ENCODE data around the gene RBFOX2.

RBFOX2 gene

GRCh38 chr22:35896111-35896705 is 132.4 kb downstream of the RBFOX2 start:
- no peak for DNase-seq (ENCODE audit: low spot score)

DNA sequence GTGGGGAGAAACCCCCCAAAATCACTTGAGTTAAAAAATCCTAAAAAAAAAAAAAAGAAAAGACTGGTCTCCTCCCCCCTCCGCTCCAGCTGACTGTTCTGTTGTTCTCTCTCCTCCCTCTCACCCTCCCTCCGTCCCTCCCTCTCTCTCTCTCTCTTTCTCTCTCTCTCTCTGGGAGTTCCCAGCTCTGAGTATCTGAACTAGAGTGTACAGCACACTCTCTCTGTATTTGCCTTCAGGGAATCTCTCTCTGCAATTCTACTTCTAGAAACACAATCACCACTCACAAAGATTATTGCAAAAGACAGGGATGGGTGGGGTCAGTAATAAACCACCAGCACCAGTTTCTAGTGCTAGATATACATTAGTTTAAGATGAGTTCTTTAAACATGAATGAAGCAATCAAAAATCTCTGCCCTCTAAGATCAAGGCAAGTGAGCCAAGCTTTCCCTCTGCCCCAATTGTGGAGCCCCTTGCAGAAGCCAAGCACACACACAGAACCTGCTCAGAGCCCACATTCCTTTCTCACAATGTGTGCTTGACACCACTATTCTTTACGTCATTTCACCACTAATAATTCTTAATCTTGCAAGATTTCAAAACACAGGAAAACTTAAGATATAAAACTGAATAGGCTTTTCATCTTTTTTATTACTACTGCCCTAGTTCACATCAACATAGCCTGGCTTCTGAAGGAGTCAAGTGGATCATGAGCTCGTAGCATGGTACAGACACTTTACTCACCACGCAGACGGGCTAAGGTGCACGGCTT is 133.5 kb downstream of the RBFOX2 start:
- peak; percentile 79 for DNase-seq (ENCODE audit: low spot score)

- no peak for DNase-seq (ENCODE audit: low spot score)
These were observed 134.2 kb downstream of the RBFOX2 start for GRCh38 chr22:35894464-35894878.

- DNase-seq (ENCODE audit: low spot score): no peak
These were observed 134.9 kb downstream of the RBFOX2 start for GRCh38 chr22:35893698-35894097.

DNA sequence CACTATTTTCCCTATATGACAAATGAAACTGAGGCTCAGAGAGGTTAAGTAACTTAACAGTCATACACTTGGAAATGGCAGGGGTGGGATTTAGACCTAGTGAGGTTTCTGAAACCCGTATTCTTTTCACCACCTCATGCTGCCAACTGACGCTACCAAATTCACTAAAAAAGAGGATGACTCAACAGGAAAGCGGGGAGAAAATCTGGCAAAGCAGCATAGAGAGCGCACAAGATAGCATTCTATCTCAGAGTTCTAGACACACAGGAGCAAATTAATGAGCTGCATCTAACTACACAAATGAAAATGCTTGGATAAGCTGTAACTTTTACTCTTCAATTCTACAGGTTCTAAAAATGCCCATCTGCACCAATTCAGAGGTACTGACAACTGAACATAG is 136.4 kb downstream of the RBFOX2 start:
- no peak for DNase-seq (ENCODE audit: low spot score)

GRCh38 chr22:35891442-35891841 is 137.2 kb downstream of the RBFOX2 start:
- no peak for DNase-seq (ENCODE audit: low spot score)

DNA sequence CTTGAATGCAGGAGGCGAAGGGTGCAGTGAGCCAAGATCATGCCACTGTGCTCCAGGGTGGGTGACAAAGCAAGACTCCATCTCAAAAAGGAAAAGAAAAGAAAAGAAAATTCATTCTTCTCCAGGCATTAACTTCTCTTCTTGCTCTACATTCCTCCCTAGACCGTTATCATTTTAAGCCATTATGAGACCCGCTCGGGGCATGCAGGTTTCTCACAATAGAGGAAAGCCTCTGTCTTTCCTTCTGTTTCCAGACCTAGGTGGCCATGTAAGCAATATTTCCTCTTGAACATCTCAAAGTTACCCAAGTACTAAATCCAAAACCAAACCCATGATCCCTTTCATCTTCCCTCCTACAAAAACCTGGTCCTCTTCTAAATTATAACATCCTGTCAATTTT is 139.6 kb downstream of the RBFOX2 start:
- DNase-seq (ENCODE audit: low spot score): no peak

DNA sequence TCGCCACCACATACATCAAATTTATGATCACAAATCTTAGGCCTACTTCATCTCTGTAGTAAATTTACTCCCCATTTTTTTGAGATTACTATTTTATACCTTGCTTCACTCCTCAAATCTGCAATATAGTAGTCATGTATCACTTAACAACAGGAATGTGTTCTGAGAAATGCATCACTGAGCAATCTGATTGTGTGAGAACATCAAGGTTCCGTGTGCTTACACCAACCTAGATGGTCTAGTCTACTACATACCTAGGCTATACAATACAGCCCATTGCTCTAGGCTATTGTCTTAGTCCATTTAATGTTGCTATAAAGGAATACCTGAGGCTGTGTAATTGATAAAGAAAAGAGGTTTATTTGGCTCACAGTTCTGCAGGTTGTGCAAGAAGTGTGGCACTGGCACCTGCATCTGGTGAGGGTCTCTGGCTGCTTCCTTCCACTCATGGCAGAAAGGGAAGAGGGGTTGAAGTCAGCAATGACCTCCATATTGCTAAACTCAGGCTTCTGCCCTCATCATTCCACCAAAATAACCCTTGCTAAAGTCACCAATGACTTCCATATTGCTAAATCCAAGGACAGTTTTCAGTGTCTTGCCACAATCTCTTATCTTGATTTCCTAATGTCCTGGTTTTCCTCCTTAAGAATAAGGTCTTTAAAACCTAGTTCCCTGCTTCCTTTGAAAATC is 140.3 kb downstream of the RBFOX2 start:
- DNase-seq (ENCODE audit: low spot score): no peak

GRCh38 chr22:35887296-35887875 is 141.2 kb downstream of the RBFOX2 start:
- DNase-seq (ENCODE audit: low spot score): no peak

DNA sequence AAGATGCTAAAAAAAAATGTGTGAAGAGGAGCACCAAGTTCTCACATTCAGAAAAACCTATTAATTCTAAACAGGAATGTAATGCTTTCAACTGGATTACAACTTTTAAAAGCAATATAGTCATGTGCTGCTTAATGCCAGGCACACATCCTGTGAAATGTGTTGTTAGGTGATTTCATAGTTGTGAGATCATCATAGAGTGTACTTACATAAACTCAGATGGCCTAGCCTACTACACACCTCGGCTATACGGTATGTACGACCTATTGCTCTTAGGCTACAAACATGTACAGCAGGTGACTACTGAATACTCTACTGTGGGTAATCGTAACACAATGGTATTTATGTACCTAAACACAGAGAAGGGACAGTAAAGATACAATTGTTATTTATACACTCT is 142.3 kb downstream of the RBFOX2 start:
- DNase-seq (ENCODE audit: low spot score): no peak

DNA sequence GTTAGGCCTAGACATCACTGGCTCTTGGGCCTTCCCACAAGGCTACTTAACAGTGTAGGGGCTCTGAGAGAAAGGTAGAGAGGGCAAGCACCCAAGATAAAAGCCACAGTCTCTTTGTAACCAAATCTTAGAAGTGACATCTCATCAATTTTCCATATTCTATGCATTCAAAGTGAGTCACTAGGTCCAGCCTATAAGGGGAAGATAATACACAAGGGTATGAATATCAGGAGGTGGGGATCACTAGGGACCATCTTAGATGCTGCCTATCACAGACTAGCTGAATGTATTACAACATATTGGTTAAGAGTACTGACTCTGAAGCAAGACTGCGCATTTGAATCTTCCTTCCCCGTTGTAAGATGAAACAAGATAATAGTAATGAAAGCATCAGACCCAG is 144.1 kb downstream of the RBFOX2 start:
- no peak for DNase-seq (ENCODE audit: low spot score)

- peak; percentile 15 for DNase-seq (ENCODE audit: low spot score)
These were observed 145.5 kb downstream of the RBFOX2 start for GRCh38 chr22:35883031-35883620.

DNA sequence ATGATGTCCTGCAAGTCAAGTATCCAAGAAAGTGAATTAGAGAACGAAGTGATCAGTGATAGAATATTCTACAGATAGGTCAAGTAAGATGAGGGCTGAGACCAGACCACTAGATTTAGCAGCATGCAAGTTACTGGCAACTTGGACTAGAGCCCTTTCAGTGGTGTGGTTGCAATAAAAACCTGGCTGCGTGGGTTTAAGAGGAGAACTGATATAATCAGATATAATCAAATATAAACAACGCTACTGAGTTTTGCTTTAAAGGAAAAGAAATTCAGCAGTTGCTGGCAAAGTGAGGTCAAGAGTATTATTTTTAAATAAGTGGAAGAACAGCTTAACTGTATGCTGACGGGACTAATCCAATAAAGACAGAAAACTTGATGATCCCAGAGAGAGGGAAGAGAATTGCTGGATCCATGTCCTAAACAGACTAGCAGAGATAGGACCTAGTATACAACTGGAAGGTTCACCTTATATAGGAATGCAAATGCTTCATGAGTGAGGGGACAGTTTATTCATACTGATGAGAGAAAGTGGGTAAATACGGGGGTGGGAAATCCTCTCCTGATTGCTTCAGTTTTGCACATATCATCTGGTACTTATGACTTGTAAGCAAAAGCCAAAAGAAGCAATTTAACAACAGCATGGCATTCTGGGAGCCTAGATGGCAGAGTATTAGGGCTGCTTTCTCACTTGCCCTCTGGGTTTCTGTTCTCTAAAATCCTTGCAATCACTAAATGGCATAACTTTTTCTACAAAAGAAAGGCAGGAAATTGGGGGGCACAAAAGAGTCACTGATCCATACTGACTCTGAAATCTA is 146.2 kb downstream of the RBFOX2 start:
- no peak for DNase-seq (ENCODE audit: low spot score)

GRCh38 chr22:35879351-35879750 is 149.3 kb downstream of the RBFOX2 start:
- DNase-seq (ENCODE audit: low spot score): no peak

DNA sequence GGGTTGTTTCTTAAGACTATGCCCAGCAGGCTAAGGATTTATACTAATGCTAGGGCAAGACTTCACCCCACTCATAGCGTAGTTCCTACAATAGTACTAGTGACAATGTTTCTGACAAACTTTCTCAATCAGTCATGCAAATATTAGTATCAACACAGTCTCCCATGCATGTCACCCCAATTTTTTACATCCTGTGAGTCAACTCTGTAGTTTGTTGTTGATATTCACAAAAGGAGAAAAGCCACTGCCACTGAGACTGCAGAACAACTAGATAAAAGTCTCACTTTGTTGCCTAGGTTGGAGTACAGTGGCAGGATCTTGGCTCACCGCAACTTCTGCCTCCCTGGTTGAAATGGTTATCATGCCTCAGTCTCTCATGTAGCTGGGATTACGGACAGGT is 155.2 kb downstream of the RBFOX2 start:
- DNase-seq (ENCODE audit: low spot score): no peak

DNA sequence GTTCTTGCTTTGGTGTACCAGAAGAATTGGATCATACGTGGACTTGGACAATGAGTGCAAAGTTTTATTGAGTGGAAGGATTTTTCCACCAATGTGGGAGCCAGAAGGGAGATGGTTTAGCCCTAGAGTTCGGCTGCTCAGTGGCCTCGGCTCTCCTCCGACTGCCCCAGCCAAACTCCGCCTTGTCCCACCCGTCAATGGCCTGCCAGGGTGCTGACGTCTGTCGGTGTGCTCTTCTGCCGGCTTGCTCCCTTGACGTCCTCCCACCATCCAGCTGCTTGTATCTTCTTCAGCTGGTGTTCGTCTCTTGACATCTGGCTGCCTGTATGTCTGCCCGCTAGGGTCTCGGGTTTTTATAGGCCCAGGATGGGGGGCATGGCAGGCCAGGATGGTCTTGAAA is 156.2 kb downstream of the RBFOX2 start:
- DNase-seq (ENCODE audit: low spot score): no peak

GRCh38 chr22:35870517-35871293 is 157.9 kb downstream of the RBFOX2 start:
- peak; percentile 9 for DNase-seq (ENCODE audit: low spot score)

GRCh38 chr22:35868938-35869337 is 159.7 kb downstream of the RBFOX2 start:
- DNase-seq (ENCODE audit: low spot score): no peak

DNA sequence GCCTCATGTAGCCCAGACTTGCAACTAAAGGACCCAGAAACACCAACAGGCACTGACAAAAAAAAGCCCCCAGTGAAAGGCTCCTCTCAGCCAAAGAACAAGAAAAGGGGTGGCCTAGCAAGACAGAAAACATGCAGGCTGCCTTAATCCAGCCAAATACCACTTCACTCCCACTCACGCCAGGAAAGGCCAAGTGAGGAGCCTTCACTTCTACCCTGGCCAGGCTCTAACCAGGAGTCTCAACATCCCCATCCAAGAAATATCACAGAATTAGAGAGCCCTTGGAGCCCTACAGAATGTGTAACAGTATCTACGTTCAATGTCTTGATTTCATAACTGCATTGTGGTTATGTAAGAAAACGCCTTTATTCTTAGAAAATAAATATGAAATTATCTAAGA is 162.0 kb downstream of the RBFOX2 start:
- DNase-seq (ENCODE audit: low spot score): no peak

GRCh38 chr22:35864545-35865165 is 164.0 kb downstream of the RBFOX2 start:
- no peak for DNase-seq (ENCODE audit: low spot score)
